ENCODE data around the gene POLDIP3. TPM values are rescaled to one million over a fixed set of nuclear protein-coding genes. Genes with fewer than 3 reads are reported as not detected.
"Not testable (repeated sequence)": the region's sequence is repeated elsewhere in the genome, so short reads cannot be mapped to it uniquely, and the experiment has no call there.

Gene POLDIP3
- total RNA-seq, 6 experiments from 2014 or later: 54.2 to 63.7 (median 58.1) TPM

GRCh38 chr22:42608136-42608822 lies 6.4 kb downstream of the POLDIP3 start:
- DNase-seq: no peak
- Mint-ChIP-seq H3K27ac (peak overlapping the region; percentile 74), H3K4me1 (ENCODE audit: low read depth) (peaks cover 68% of the 10 kb centered on the region), H3K36me3 (ENCODE audit: low read depth) (peaks cover 18% of the 10 kb centered on the region), H3K9me3 (no peaks in the 10 kb centered on the region), H3K4me3 (peak overlapping the region; percentile 53; the same call in 1 of the 2 replicates), H3K27me3 (ENCODE audit: insufficient read depth) (no peaks in the 10 kb centered on the region; the same call in 1 of the 2 replicates)
- TF ChIP-seq CTCF (IDR thresholded peaks at IDR 0.05): no peak

- not testable (repeated sequence) for H3K9me3 Mint-ChIP-seq; H3K4me3 Mint-ChIP-seq; H3K27ac Mint-ChIP-seq; H3K27me3 Mint-ChIP-seq (ENCODE audit: insufficient read depth); DNase-seq
- Mint-ChIP-seq H3K36me3 (ENCODE audit: low read depth) (peaks cover 18% of the 10 kb centered on the region), H3K4me1 (ENCODE audit: low read depth) (peaks cover 61% of the 10 kb centered on the region)
Observed at GRCh38 chr22:42607641-42608040, 7.0 kb downstream of the POLDIP3 start.

GRCh38 chr22:42604403-42604802 lies 10.3 kb downstream of the POLDIP3 start:
- peaks cover 38% of the 10 kb centered on the region for H3K4me1 Mint-ChIP-seq (ENCODE audit: low read depth)
- H3K4me3 Mint-ChIP-seq: no peak overlapping the region
- peak overlapping the region; percentile 59 for H3K27ac Mint-ChIP-seq
- H3K27me3 Mint-ChIP-seq (ENCODE audit: insufficient read depth): no peaks in the 10 kb centered on the region; the same call in 1 of the 2 replicates
- no peaks in the 10 kb centered on the region for H3K9me3 Mint-ChIP-seq
- no peak for TF ChIP-seq CTCF (IDR thresholded peaks at IDR 0.05)
- peaks cover 24% of the 10 kb centered on the region for H3K36me3 Mint-ChIP-seq (ENCODE audit: low read depth)
- no peak for DNase-seq

GRCh38 chr22:42603427-42603826 lies 11.3 kb downstream of the POLDIP3 start:
- Mint-ChIP-seq H3K27ac (peak overlapping the region; percentile 5; the same call in 1 of the 2 replicates), H3K4me1 (ENCODE audit: low read depth) (peaks cover 29% of the 10 kb centered on the region), H3K9me3 (no peaks in the 10 kb centered on the region), H3K4me3 (no peak overlapping the region), H3K36me3 (ENCODE audit: low read depth) (peaks cover 33% of the 10 kb centered on the region), H3K27me3 (ENCODE audit: insufficient read depth) (peaks cover 1% of the 10 kb centered on the region)
- TF ChIP-seq CTCF (IDR thresholded peaks at IDR 0.05): no peak
- DNase-seq: no peak

GRCh38 chr22:42602470-42602869 lies 12.2 kb downstream of the POLDIP3 start:
- DNase-seq: no peak
- Mint-ChIP-seq H3K27me3 (ENCODE audit: insufficient read depth) (peaks cover 2% of the 10 kb centered on the region), H3K27ac (no peak overlapping the region), H3K4me1 (ENCODE audit: low read depth) (peaks cover 24% of the 10 kb centered on the region), H3K9me3 (no peaks in the 10 kb centered on the region), H3K36me3 (ENCODE audit: low read depth) (peaks cover 33% of the 10 kb centered on the region), H3K4me3 (no peak overlapping the region)
- TF ChIP-seq CTCF (IDR thresholded peaks at IDR 0.05): no peak

- Mint-ChIP-seq H3K4me3 (no peak overlapping the region), H3K27me3 (ENCODE audit: insufficient read depth) (peaks cover 2% of the 10 kb centered on the region), H3K4me1 (ENCODE audit: low read depth) (peaks cover 24% of the 10 kb centered on the region), H3K9me3 (no peaks in the 10 kb centered on the region), H3K36me3 (ENCODE audit: low read depth) (peaks cover 33% of the 10 kb centered on the region), H3K27ac (no peak overlapping the region)
- DNase-seq: no peak
- no peak for TF ChIP-seq CTCF (IDR thresholded peaks at IDR 0.05)
Observed at GRCh38 chr22:42601879-42602465, 12.7 kb downstream of the POLDIP3 start.

Data from HFFc6 (cell line).